HUES6 (cell line): ENCODE measurements around the gene C8G.

Experiments used
- H3K27ac ChIP-seq: 2 replicates; pipeline ENCODE4 v1.7.0; 2013; ENCODE audit warnings: low read depth, mild to moderate bottlenecking, low read length, inconsistent platforms
- H3K27me3 ChIP-seq: 2 replicates; pipeline ENCODE4 v1.6.1; 2013; ENCODE audit warnings: low read length; ENCODE audit not compliant: control insufficient read depth, insufficient read depth
- H3K36me3 ChIP-seq: 2 replicates; pipeline ENCODE4 v1.6.1; 2013; ENCODE audit warnings: low read length; ENCODE audit not compliant: control insufficient read depth, insufficient read depth
- H3K4me1 ChIP-seq: 2 replicates; pipeline ENCODE4 v1.6.1; 2013; ENCODE audit warnings: low read length; ENCODE audit not compliant: control insufficient read depth, insufficient read depth
- H3K4me3 ChIP-seq: 2 replicates; pipeline ENCODE4 v1.5.1; 2013; ENCODE audit warnings: low read depth, low read length
- H3K9ac ChIP-seq: one replicate; pipeline ENCODE4 v1.6.1; 2013; ENCODE audit warnings: mild to moderate bottlenecking, low read length
- H3K9me3 ChIP-seq: 2 replicates; pipeline ENCODE4 v1.6.1; 2013; ENCODE audit warnings: low read depth, low read length; ENCODE audit not compliant: control insufficient read depth, insufficient read depth

C8G gene

GRCh38 chr9:136935651-136936050 is 9.4 kb upstream of the C8G start:
- no peaks in the 10 kb centered on the region for H3K9me3 ChIP-seq
- no peak overlapping the region for H3K4me3 ChIP-seq
- peaks cover 51% of the 10 kb centered on the region for H3K36me3 ChIP-seq
- no peak overlapping the region for H3K27ac ChIP-seq
- peaks cover 5% of the 10 kb centered on the region for H3K4me1 ChIP-seq
- no peak overlapping the region for H3K9ac ChIP-seq
- no peaks in the 10 kb centered on the region for H3K27me3 ChIP-seq

- H3K36me3 ChIP-seq = peaks cover 62% of the 10 kb centered on the region
- H3K4me1 ChIP-seq = peaks cover 5% of the 10 kb centered on the region
- no peak overlapping the region for H3K4me3 ChIP-seq
- H3K9me3 ChIP-seq = no peaks in the 10 kb centered on the region
- H3K9ac ChIP-seq = no peak overlapping the region
- no peaks in the 10 kb centered on the region for H3K27me3 ChIP-seq
- no peak overlapping the region for H3K27ac ChIP-seq
These were observed 8.3 kb upstream of the C8G start for GRCh38 chr9:136936645-136937170.

GRCh38 chr9:136937186-136938001 is 7.6 kb upstream of the C8G start:
- Histone ChIP-seq H3K4me3 (no peak overlapping the region), H3K4me1 (peaks cover 5% of the 10 kb centered on the region), H3K9ac (no peak overlapping the region), H3K27me3 (no peaks in the 10 kb centered on the region), H3K36me3 (peaks cover 65% of the 10 kb centered on the region), H3K27ac (no peak overlapping the region), H3K9me3 (no peaks in the 10 kb centered on the region)

GRCh38 chr9:136939431-136939995 is 5.5 kb upstream of the C8G start:
- H3K27me3 ChIP-seq = no peaks in the 10 kb centered on the region
- no peak overlapping the region for H3K27ac ChIP-seq
- H3K9ac ChIP-seq = no peak overlapping the region
- peaks cover 8% of the 10 kb centered on the region for H3K4me1 ChIP-seq
- peaks cover 52% of the 10 kb centered on the region for H3K36me3 ChIP-seq
- no peaks in the 10 kb centered on the region for H3K9me3 ChIP-seq
- H3K4me3 ChIP-seq = no peak overlapping the region

GRCh38 chr9:136939996-136940525 is 5.0 kb upstream of the C8G start:
- peaks cover 11% of the 10 kb centered on the region for H3K4me1 ChIP-seq
- no peak overlapping the region for H3K27ac ChIP-seq
- H3K9me3 ChIP-seq = no peaks in the 10 kb centered on the region
- H3K27me3 ChIP-seq = no peaks in the 10 kb centered on the region
- no peak overlapping the region for H3K9ac ChIP-seq
- no peak overlapping the region for H3K4me3 ChIP-seq
- peaks cover 49% of the 10 kb centered on the region for H3K36me3 ChIP-seq

- H3K9ac ChIP-seq = no peak overlapping the region
- peaks cover 13% of the 10 kb centered on the region for H3K4me1 ChIP-seq
- no peaks in the 10 kb centered on the region for H3K9me3 ChIP-seq
- H3K4me3 ChIP-seq = no peak overlapping the region
- no peaks in the 10 kb centered on the region for H3K27me3 ChIP-seq
- H3K27ac ChIP-seq = no peak overlapping the region
- peaks cover 49% of the 10 kb centered on the region for H3K36me3 ChIP-seq
These were observed 4.4 kb upstream of the C8G start for GRCh38 chr9:136940526-136941230.

- Histone ChIP-seq H3K4me3 (no peak overlapping the region), H3K9me3 (no peaks in the 10 kb centered on the region), H3K36me3 (peaks cover 48% of the 10 kb centered on the region), H3K27me3 (no peaks in the 10 kb centered on the region), H3K4me1 (peaks cover 13% of the 10 kb centered on the region), H3K9ac (no peak overlapping the region), H3K27ac (no peak overlapping the region)
These were observed 3.6 kb upstream of the C8G start for GRCh38 chr9:136941231-136942111.

GRCh38 chr9:136942112-136942880 is 2.7 kb upstream of the C8G start:
- H3K9ac ChIP-seq = no peak overlapping the region
- no peak overlapping the region for H3K27ac ChIP-seq
- no peaks in the 10 kb centered on the region for H3K9me3 ChIP-seq
- H3K36me3 ChIP-seq = peaks cover 43% of the 10 kb centered on the region
- H3K4me1 ChIP-seq = peaks cover 13% of the 10 kb centered on the region
- H3K27me3 ChIP-seq = no peaks in the 10 kb centered on the region
- 0 out of 2 replicates have a peak overlapping the region, but pooled peaks have one; percentile 87 for H3K4me3 ChIP-seq

- Histone ChIP-seq H3K36me3 (peaks cover 38% of the 10 kb centered on the region), H3K27me3 (no peaks in the 10 kb centered on the region), H3K4me3 (peak overlapping the region; percentile 87; the same call in 1 of the 2 replicates), H3K9me3 (no peaks in the 10 kb centered on the region), H3K9ac (no peak overlapping the region), H3K4me1 (peaks cover 12% of the 10 kb centered on the region), H3K27ac (no peak overlapping the region)
These were observed 2.2 kb upstream of the C8G start for GRCh38 chr9:136942881-136943230.
